Stimulated activated CD4-positive, alpha-beta T cell treated with anti-CD3 and anti-CD28 coated beads, TNF-alpha, amount 100 ng/mL, for 24 hours (primary cell): ENCODE data around the gene SGCE.

Experiments
- DNase-seq, 3 experiments: peaks; one replicate each; pipeline ENCODE4 v3.0.0-alpha.2; 2020; ENCODE audit warnings: low read depth in 3 of 3

Gene SGCE

GRCh38 chr7:94660006-94660405, 4.1 kb upstream of the SGCE start:
- DNase-seq, result no peak

DNA sequence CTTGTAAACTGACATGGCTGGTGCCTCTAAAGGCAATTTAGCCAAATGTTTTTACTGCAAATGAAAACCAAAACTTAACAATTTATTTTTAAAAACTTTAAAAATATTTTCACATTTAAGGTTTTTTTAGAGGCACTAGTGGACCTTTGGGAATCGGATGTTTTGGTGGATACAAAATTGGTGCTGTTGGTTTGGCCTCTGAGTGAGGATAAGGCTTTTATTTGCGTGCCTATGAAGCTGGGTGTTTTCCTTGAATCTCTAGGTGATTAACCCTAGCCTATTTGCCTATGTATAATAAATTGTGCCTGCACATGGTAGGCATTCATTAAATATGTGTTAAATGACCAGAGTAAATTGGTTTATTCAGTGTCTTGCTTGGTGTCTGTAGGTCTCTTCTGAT, 2.9 kb upstream of the SGCE start:
- DNase-seq, result no peak

DNA sequence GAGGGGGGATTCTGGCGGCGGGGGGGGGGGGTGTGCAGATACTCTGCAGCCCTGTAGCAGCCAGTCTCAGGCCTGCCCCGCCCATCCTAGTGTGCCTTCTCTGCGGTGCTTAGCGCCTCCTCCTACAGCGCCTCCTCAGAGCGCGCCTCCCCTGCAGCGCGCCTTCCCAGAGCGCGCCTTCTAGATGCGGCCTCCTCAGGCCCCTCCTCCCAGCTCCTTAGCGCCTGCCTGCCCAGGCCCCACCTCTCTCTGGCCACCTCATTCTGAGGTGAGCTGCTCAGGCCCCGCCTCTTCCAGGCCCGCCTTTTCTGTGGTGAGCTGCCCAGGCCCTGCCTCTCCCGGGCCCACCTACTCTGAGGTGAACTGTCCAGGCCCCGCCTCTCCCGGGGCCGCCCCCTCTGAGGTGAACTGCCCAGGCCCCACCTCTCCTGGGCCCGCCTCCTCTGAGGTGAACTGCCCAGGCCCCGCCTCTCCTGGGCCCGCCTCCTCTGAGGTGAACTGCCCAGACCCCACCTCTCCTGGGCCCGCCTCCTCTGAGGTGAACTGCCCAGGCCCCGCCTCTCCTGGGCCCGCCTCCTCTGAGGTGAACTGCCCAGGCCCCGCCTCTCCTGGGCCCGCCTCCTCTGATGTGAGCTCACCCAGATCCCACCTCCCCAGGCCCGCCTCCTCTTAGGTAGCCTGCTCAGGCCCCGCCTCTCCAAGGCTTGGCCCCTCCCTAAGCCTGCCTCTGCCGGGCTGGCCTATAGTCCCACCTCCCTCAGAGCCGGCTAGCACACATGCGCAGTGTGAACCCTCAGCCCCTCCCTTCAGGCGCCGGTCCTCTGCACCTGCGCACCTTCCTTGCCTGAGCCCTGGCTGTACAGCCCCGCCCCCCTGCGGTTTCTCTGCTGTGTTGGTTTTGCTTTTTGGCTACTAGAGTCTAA, 2.1 kb upstream of the SGCE start:
- peak; percentile 83 to 90 (median 86) for DNase-seq

- no peak for DNase-seq
Observed at GRCh38 chr7:94656925-94657731, 1.2 kb upstream of the SGCE start.

GRCh38 chr7:94656658-94656924, 658 bp upstream of the SGCE start:
- no peak for DNase-seq

- no peak for DNase-seq
Observed at GRCh38 chr7:94655126-94655847, 646 bp downstream of the SGCE start.

DNA sequence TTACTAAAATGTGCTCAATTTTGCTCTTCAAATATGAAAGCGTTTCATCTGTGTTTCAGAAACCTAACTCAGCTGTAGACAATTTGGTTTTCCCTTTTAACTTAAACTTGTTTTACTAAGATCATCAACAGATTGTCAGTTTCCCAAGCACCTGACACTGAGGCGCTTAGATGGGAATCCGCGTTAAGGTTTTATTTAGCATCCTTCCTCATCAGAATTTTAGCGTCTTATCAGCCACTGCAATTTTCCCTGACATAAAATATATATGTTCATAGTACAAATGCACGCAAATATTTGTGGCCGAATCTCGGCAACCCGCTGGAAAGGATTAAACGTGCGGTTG, 1.2 kb downstream of the SGCE start:
- DNase-seq, result no peak

- DNase-seq, result no peak
Observed at GRCh38 chr7:94650147-94651051, 5.5 kb downstream of the SGCE start.

DNA sequence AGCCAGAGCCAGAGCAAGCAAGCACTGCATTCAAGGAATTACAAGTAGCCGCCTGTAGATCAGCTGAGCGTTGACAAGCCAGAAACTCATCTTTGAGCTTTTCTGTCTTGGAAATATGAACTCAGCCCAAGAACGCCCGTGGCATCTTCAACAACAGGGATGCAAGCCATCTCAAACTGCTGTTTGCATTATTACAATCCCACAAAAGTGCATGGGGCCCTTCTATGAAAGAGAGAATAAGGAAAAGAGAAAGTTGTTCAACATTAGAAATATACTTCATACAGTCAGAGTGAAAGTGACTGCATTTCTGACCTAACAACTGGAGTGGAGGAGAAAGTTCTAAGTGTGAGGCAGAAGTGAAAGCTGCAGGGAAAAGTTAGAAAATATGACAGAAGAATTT, 6.5 kb downstream of the SGCE start:
- DNase-seq, result no peak

DNA sequence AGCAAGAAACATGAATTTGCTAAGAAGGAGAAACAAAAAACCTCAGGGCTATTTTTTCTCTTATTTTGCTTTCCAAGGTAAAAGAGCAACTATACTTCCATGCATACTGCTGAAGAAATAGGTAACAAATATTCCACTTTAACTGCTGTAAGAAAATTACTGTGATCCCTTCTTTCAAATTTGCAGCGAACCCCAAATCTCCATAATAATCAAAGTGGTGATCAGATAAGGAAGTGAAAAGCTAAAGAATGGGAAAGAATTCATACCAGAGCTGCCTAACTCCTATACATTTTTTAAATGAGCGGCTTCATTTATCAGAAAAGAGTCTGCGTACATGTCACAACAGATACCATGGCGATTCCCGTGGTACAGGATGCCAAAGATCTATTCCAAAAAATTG, 7.2 kb downstream of the SGCE start:
- DNase-seq, result no peak

DNA sequence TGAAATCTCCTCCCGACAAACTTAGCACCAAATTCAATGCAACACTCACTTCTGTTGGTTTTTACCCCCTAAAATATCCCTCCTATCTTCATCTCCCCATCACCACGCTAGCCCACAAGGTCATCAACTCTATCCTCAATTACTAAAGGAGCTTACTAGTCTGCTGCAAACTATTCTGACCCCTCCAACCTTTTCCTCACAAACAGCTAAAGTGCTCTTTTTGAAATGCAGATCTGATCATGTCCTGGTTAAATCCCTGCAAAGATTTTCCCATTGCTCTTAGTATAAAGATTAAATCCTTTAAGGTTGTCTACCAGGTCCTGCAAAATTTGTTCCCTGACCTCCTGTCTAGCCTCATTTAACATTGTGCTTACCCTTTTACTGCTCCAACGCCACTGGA, 8.6 kb downstream of the SGCE start:
- no peak for DNase-seq

- DNase-seq, result no peak
Observed at GRCh38 chr7:94643771-94644545, 12.0 kb downstream of the SGCE start.

GRCh38 chr7:94642838-94643653, 12.9 kb downstream of the SGCE start:
- DNase-seq, result no peak

DNA sequence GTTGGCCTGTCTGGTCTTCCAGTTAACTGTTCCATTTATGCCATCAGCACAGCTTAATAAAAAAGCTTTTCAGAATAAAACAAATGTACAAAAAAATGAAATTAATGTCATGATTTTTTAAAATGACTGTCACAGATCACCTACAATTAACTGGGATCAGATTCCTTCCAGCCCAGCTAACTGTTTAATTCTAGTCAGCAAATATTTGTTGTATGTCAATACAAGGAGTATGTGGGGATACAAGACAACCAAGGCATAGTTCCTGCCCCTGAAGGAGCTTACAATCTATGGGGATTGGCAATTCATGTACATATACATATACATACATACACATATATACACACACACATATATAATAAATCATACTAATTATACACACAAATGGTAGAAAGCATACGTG, 16.5 kb downstream of the SGCE start:
- no peak for DNase-seq

DNA sequence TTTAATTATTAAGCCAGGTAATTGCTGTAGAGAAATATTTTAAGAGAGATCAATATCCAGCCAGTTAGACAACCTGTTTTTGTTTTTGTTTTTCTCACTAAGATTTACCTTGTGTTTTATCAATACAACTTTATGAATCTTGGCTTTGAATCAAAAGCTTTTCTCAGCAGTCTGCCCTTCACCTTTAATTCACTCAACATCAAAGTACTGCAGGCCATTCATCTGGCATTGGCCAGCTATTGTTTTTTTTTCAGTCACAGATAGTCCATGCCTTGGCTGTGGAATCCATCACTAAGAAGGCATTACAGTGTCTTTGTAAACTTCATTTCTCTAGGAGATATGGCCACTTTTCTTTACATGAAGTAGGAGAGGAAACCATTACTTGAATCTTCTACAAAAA, 20.2 kb downstream of the SGCE start:
- DNase-seq, result no peak

- DNase-seq, result no peak
Observed at GRCh38 chr7:94634502-94634901, 21.4 kb downstream of the SGCE start.

DNA sequence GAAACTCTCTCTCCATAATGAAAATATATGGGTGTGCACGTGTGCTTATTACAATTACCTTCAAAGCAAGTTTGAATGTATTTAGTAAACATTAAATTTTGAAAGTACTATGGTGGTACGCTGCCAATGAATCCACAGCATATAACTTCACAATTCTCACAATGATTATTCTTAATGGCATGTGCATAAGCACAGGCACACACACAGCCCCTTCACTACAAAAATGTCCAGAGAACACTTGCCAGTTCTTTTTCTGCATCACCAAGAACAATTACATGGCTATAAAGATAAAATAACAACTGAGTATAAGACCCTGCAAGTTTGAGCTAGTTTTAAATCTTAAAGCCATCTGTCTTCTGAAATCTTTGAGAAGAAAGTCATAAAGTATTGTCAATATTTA, 22.2 kb downstream of the SGCE start:
- DNase-seq, result no peak

DNA sequence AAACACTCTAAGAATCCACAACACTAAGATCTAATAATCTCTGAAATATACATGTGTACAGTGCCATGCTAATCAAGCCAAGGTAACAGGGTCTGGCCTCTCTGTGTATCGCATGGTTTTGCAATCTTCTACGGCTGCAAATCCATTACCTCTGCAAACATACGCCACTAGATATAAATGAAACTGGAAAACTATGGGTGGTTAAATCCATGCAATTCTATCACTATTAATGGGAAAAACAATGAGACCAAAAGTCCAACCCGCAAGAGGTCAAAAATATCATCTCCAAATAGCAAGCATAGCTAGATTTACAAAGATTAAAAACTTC, 23.0 kb downstream of the SGCE start:
- no peak for DNase-seq

GRCh38 chr7:94632338-94633013, 23.5 kb downstream of the SGCE start:
- no peak for DNase-seq

DNA sequence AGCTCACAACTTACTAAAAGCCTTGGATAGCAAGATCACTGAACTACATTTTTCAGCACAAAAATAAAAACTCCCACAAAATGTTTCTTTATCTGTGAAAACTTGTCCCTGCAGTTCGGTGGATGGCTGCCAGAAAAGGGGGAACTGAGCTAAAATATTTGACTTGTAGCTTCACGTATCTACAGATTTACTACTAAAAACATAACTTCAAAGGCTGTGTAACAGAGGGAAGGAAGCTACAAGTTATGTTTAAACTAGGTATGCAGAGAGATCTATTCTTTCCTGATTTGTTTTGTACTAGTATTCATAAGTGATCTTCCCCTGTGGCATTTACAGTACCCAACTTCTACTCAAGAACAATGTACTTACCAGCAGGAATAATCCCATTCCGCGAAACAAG, 25.1 kb downstream of the SGCE start:
- DNase-seq, result no peak
